ENCODE results near the gene GFOD1. TPM values are rescaled to one million over a fixed set of nuclear protein-coding genes. Genes with fewer than 3 reads are reported as not detected.
"Not testable (repeated sequence)": the region's sequence is repeated elsewhere in the genome, so short reads cannot be mapped to it uniquely, and the experiment has no call there.

The GFOD1 gene
- polyA plus RNA-seq, 3 donors: 1.5 to 1.9 (median 1.5) TPM

DNA sequence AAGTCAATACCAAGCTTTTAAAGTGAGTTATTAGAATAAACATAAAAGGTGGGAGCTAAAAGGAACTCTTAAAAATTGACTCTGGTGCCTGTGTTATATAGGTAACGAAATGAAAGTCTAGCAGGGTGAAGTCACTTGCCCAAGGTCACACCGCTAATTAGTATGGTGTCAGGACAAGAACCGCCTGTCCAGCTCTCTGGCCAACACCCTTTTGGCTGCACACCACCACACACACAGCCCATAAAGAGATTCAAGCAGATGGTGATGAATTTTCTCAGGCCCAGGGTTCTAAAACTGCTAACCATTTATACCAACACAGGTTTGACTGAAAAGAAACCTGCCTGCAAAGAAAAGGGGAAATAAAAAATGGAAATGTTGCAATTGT lies 20.2 kb downstream of the GFOD1 start:
- no peak for DNase-seq (ENCODE audit: low read depth in 3 of 3, low spot score in 2 of 3)

DNA sequence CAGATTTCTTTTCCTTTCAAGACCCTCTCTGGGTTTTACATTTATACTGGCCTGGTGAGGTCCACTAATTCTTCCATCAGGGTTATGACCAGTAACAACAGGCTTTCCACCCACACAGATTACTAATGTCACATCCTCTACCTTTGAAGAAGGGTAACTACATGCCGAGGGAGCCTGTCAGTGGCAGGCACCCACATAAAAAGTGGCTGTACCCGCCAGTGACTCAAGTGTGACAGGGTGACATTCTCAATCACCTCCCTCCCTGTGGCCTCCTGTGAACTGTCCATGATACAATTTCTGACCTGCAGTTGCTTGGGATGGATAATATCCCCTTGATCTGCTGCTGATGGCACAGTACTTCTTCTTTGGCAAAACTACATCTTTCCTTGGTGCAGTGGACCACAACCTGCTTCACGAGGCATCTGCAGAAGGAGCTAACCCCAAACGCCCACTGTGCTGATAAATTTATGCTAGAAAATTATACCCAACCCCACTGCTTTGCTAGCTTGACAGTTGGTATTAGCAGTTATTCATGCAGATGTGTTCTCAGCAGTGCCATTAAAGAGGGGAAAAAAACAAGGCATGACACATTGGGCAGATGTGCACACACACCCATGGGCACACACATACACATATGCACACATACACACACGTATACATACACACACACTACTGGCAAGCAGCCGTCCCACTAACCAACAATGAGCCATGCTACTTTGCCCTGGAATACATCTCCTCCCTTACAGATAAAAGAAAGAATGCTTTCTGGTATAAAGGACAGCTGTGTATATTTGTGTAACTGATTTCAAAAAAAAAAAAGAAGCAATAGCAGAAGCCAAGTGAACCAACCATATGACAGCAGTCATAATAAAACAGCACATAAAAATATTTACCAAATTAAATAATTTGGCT lies 20.8 kb downstream of the GFOD1 start:
- no peak for DNase-seq (ENCODE audit: low read depth in 3 of 3, low spot score in 2 of 3)

DNA sequence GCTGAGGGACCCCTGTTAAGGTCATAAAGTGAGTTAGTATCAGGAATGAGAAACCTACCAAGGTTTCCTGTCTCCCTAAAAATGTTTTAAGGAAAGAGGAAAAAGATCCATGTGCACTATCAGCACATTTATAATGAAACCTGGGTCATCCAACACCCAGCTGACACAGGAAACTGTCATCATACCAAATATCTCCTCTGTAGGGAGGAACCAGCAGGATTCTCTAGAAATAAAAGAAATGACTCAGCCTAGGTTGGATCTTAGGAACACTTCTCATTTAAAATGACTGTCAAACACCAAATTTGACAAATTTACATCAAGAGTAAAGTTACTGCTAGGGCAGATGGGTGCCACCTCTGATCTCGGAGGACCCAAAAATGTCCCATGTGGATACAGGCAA lies 21.7 kb downstream of the GFOD1 start:
- no peak for DNase-seq (ENCODE audit: low read depth in 3 of 3, low spot score in 2 of 3)

DNA sequence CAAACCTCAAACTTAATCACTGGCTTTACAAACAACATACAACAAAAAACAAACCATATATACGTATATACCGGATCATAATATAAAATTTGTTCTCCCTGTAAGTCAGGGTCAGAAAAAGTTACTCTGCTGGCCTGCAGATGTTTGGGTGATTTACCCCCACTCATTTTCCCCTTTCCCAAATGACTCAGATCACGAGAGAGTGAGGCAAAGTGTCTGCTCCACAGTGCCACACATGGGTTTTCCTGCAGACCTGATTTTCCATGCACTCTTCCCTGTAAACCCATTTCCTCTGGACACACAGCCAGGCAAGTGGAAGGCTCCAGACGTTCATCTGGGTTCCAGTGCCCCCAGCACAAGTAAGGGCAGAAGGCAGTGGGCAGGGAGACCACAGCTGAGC lies 23.5 kb downstream of the GFOD1 start:
- no peak for DNase-seq (ENCODE audit: low read depth in 3 of 3, low spot score in 2 of 3)

DNA sequence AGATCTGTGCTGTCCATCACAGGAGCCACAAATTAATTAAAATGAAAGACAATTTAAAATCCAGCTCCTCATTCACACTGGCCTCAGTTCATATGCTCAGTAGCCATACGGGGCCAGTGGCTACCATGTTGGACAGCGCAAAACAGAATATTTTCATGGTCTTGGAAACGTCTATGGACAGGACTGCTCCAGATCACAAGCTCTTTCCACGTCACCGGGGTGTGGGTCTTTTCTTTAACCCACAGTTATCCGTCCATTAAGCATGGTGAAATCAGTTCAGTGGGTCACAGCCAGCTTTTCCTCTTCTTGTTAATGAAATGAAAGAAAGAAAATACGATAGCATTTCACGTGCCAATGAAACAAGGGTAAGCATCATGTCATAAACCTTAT lies 24.1 kb downstream of the GFOD1 start:
- DNase-seq (ENCODE audit: low read depth in 3 of 3, low spot score in 2 of 3): no peak

DNA sequence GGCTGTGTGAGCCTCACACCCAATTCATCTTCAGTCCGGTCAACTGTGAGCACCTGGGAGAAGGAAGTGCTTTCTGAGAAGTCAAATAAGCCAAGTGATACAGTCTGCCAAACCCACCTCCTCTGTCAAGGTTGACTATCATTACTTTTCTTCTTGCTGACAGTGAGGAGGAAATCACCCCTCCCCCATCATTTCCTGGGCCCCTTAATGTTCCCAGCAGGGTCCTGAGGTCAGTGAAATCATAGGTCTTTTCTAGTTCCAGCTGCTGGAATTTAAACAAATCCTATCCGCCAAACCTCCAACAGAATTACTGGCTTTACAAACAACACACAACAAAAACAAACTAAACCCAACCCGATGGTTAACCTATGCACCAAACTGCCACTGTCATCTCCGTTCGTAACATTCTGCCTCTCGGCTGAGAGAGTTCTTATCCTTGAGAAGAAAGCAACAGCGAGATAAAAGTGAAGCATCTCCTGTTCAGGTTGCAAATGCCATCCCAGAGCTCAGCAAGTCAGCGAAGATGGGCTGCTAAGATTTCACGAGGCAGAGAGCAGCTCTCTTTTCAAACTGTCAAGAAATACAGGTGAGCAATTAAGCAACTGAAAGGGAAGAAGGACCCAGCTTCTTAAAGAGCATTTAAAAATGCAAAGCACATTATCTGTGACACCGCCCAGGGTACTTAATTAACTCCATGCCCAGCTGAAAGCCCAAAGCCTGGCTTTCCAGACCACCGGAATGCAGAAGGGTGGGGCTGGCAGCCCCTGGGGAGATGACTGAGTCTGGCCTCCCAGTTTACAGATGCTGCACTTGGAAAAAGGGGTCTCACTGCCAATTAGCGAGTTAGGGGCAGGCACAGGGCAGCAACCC lies 24.7 kb downstream of the GFOD1 start:
- DNase-seq (ENCODE audit: low read depth in 3 of 3, low spot score in 2 of 3): no peak

DNA sequence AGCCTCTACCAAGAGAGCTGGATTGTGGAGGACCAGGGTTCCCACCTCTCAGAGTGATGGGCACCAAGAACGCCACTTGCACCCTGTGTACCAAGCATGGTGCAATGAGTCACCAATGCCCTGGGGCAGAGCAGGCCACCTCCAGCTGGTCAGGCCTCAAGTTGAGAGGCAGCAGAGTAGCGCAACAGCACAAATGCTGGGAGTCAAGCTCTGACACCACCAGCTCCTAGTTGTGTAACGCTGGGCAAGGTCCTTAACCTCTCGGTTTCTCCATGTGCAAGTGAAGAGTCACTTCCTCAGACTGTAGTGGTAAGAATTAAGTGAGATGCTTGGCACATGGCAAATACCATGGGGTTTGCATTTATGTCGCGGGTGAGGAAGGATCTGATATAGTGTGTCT lies 25.6 kb downstream of the GFOD1 start:
- no peak for DNase-seq (ENCODE audit: low read depth in 3 of 3, low spot score in 2 of 3)

DNA sequence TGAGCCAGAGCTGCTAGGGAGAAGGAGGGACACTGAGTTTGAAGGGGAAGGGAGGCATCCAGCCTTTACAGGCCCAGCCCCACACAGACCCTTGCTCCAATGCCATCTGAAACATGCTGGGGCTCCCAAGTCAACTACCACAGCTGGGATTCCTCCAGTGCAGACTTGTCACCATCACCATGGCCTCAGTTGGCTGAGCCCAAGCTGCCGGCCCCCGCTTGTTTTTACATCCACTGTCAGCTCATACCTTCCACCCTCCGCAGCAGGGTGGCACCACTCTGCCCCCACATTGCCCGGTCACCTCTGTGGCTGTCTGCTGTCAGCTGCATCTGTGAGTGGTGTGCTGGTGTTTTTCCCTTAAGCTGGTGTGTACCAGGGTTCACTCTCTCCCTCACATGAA lies 26.1 kb downstream of the GFOD1 start:
- DNase-seq (ENCODE audit: low read depth in 3 of 3, low spot score in 2 of 3): peak in 1 of 3 donors; percentile 29

DNA sequence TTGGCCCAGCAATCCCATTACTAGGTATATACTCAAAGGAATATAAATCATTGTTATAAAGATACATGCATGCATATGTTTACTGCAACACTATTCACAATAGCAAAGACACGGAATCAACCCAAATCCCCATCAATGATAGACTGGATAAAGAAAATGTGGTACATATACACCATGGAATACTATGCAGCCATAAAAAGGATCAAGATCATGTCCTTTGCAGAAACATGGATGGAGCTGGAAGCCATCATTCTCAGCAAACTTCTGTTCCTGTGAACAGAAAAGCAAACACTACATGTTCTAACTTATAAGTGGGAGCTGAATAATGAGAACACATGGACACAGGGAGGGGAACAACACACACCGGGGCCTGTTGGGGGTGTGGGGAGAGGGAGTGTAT lies 27.1 kb downstream of the GFOD1 start:
- DNase-seq (ENCODE audit: low read depth in 3 of 3, low spot score in 2 of 3): not testable (repeated sequence)

DNA sequence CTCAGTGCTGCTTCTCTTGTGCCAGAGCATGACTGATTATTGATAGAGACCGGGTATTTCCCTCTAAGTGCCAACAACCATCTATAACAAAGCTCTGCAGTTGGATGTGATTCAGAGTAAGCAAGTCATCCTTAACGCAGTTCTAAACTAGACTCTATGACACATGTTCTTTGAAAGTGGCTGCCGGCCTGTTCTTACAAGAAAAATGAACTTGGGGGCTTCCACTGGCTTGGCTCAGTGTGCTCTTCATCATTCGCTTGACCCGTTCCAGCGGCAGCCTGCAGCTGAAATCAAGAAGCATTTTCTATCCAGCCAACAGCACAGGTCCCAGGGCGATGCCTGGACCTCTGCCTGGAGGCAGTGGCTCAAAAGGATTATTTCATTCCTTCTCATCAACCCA lies 29.8 kb downstream of the GFOD1 start:
- no peak for DNase-seq (ENCODE audit: low read depth in 3 of 3, low spot score in 2 of 3)

DNA sequence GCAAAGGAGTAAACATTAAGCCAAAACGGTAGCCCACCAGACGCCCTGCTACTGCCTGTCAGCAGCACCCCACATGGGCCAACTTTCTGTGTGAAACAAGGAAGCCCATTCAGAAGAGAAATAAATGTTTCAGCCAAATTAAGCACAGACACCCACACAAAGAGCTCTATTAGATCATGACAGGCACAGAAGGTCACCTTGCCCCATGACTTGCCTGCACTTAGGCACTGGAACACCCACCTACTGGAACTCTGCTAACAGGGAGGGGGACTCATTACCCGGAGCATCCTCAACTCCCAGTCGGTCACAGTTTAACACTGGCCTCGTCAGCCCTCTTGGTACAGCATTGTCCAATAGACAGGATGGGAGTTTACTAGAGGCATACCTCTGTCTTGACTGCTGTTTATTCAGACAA lies 31.8 kb downstream of the GFOD1 start:
- no peak for DNase-seq (ENCODE audit: low read depth in 3 of 3, low spot score in 2 of 3)

DNA sequence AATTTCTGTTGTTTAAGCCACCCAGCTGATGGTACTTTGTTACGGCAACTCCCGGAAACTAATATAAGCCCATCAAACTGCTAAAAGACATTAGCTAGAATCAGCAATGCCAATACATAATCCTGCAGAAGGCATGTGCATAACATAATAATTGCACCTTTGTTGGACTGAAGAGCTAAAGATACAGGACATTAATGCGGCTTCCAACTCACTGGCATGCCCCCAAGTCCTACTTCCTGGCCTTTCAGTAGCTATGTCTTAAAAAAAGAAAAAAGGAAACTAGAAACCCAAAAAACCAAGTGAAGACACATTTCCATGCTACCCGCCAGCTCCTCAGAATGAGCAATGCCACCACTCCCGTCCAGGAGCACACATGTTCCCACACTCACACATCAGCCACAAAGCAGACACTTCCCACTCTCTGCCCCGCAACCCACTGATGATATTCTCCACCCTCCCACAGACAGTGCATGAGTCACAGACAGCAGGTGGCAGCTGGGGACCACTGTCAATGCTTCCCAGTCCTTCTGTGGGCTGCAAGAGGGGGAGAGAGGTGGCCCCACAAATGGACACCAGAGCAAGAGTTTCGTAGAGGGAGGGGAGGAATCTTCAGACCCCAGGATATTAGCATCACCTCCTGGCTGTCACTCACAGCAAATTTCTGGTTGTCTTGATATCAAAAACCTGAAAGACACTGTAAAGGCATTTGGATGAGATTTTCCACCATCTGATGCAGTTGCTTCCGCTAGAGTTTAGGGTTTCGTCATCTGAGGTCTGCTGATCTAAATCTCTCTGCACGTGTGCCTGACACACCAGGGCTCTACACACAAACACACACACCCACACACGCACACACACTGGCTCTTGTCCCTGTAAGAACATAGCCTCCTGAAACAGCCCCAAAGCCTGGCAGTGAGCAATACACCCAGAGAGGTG lies 32.8 kb downstream of the GFOD1 start:
- DNase-seq (ENCODE audit: low read depth in 3 of 3, low spot score in 2 of 3): no peak

DNA sequence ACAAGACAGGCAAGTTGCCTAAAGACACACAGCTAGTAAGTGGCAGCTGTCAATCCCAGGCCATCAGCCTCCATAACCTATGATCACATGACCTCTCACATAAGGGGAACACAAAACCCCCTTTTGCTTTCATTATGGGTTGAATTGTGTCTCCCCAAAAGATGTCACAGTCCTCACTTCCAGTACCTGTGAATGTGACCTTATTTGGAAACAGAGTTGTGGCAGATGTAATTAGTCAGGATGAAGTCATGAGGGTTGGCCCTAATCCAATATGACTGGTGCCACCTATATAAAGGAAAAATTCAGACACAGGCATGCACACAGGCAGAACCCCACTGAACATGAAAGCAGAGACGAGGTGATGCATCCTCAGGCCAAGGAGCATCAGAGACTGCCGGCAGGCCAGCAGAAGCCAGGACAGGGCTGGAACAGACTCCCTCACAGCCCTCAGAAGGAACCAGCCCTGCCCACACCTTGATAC lies 33.6 kb downstream of the GFOD1 start:
- DNase-seq (ENCODE audit: low read depth in 3 of 3, low spot score in 2 of 3): no peak

DNA sequence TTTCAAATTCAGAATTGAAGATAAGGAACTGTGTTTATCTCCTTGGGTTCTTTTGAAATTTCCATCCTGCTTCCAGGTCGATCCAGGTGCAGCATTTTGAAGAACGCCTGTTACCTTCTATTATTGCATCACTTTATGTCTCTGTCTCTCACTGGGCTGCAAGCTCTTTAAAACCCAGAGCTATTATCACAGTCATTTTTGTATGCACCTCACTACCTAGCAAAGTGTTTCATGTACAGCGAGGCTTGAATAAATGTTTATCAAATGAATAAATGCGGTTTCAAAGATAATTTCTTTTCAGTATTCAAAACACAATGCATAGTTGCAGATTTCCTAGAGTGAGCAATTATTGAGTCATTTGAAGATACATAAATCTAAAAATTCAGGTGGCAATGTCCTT lies 34.2 kb downstream of the GFOD1 start:
- DNase-seq (ENCODE audit: low read depth in 3 of 3, low spot score in 2 of 3): no peak

DNA sequence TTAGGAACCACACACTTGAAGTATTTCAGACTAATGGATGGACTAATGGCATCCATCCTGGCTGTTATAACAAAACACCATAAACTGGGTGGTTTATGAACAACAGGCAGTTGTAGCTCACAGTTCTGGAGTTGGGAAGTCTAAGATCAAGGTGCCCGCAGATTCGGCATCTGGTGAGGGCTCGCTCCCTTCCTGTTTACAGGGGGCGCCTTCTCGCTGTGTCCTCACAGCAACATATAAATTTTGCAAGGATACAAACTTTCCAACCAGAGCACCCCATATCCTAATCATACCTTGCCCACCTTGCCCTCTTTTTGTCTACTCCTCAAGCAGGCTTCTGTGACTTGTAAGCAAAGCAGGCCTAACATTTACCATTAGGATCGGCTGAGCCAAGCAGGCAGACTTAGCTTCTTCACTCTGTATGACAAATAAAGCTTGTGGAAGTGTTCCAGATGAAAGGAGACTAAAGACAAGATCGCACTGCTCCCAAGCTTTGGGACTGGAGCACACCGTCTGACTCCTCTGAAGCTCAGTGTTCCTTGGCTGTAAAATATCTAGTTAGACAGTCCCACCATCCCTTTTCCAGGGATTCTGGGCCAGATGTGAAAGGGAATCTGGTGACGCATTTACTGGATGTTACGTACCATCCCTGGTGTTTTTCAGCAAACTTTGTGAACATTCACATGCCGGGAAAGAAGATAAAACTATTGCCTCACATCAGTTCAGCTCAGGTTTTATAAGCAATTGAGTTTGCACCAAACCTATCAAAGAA lies 34.9 kb downstream of the GFOD1 start:
- no peak for DNase-seq (ENCODE audit: low read depth in 3 of 3, low spot score in 2 of 3)

DNA sequence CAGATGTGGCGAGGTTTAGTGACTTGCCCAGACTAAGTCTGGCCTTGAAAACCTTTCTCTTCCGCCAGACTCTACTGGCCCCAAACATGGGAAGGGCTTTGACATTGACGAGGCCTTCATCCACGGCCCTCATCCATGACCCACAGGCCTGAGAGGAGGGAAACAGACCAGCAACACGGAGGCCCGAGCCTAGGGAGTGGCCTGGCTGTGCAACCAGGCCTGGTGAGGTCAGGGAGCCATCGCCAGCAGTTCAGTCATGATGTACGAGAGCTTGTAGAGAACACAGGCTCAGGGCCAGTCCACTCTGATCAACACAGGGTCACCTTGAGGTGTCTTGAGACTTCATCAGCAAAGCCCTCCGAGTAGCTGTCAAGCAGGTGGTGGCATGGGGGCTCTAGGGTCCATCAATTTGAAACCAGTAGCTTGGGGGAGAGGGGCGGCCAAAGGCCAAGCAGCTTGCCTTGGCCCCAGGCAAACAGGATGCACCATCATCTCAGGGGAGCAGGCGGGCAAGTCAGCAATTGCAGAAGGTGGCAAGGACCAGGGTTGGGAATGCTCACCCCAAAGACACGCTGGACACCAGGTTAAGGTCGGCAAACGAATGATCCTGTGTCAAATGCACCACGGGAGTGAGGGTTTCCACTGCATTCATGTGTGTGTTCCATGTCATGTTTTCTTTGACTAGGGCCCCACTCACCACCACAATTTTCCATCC lies 36.1 kb downstream of the GFOD1 start:
- no peak for DNase-seq (ENCODE audit: low read depth in 3 of 3, low spot score in 2 of 3)

DNA sequence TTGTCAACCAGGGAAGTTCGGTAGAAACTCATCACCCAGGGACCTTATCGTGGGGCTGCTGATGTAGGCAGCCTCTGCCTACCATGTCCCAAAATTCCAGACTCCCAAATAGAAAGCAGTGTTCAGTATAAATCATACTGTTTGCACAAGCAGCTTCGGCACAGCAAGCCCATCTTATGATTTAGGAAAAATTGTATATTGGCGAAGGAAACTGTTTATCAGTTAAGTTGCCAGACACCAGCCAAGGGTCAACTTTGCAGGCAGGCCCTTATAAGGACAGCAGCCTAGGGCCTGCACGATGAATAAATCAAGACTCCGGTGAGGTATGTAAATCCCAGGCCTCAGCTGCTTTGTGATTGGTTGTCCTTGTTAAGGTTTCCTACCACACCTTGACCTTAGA lies 36.8 kb downstream of the GFOD1 start:
- DNase-seq (ENCODE audit: low read depth in 3 of 3, low spot score in 2 of 3): no peak

DNA sequence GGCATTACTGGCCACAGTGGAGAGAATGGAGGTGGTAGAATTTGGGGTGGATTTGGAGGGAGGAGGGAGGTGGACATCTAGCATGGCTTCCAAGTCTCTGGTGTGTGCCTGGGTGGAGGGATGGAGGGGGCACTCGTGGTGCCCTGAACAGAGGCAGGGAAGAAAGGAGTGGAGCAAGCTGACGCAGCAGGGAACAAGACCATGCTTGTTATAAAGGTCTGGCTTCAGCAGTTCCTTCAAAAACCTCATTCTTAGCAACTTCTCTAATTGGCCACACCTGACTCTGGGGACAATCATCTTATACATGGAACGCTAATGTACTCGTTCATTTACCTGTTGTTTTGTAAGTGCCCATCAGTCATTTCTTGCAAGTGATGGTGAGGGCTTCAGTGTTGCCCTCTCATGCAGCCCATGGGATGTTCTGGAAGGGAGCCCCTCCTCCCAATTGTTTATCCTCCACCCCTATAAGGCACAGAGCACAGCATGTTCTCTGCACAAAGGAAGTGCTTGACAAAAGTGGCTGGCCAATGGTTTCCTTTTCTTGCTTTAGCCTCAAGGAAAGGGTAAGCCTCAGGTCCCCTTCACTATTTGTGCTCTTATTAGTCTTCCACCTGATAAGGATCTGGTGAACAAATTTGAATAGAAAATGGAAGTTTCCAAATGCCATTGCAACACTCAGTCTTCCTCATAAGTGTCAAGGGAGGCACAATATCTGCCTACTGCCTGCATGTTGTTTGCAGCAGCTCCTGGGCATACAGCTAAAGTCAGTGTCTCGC lies 39.3 kb downstream of the GFOD1 start:
- no peak for DNase-seq (ENCODE audit: low read depth in 3 of 3, low spot score in 2 of 3)
